ENCODE data around the gene RAB11FIP4.

DNA sequence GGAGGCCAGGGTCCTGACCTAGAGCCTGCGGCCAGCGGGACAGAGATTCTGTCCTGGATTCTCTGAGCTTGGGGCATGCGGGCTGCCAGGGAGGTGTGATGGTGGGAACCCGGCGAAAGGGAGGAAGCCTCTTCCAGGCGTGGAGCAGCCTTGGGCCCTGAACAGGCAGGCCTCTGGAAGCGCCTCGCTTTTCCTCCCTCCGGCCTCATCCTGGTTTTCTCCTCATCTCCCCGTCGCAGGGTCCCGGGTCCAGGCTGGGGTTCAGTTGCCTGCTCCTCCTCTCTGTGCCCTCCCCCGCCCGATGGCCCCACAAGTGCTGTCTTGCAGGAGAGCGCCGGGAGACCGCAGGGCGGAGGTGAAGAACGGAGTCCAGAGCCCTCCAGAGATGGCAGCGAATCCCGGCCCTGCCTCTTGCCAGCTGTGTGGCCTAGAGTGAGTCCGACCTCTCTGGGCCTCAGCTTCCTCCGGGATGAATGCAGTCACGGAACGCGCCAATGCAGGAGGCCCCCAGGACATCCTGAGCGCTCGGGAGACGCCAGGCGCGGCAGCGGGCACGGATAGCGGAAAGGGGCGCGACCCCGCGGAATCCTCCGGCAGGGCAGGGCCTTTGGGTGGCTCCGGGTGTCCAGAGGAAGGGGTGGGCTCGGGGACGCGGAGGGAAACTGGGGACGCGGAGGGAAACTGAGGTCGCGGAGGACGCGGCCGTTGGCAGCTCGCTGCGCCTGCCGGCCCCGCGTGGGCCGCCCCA, 553 bp upstream of the RAB11FIP4 start:
- TF ChIP-seq CTCF (conservative IDR thresholded peaks at IDR 0.05; ENCODE audit: low read length) (no peak), EZH2phosphoT487 (IDR thresholded peaks at IDR 0.05; ENCODE audit: borderline replicate concordance) (no peak)
